SU-DHL-6 (cell line): ENCODE results near the gene LTB4R2.

ENCODE experiments used
- H2AFZ ChIP-seq: fragments of 200-600 bp; sonication (generic); 2 replicates; pipeline ENCODE4 v1.6.1; 2014; ENCODE audit warnings: low read depth, mild to moderate bottlenecking, moderate library complexity, mixed read lengths, antibody characterized with exemption, low read length; ENCODE audit not compliant: severe bottlenecking
- H3F3A ChIP-seq: fragments of 200-600 bp; shearing (Covaris generic); 2 replicates; pipeline ENCODE4 v1.6.0; 2016; ENCODE audit warnings: antibody characterized with exemption, mild to moderate bottlenecking; ENCODE audit not compliant: insufficient read depth
- H3K27ac ChIP-seq: fragments of 200-600 bp; sonication (generic); 2 replicates; pipeline ENCODE4 v1.5.1; 2016; ENCODE audit warnings: low read depth, mild to moderate bottlenecking, low read length, moderate library complexity, mixed read lengths
- H3K27me3 ChIP-seq: fragments of 200-600 bp; sonication (generic), shearing (Covaris generic); 2 replicates; pipeline ENCODE4 v1.6.0; 2014; ENCODE audit warnings: mild to moderate bottlenecking, low read length
- H3K36me3 ChIP-seq: fragments of 200-600 bp; sonication (generic); 2 replicates; pipeline ENCODE4 v1.6.1; 2014; ENCODE audit warnings: mild to moderate bottlenecking, low read length, mixed read lengths
- H3K4me2 ChIP-seq: fragments of 300-600, 200-600 bp; shearing (Covaris generic), sonication (generic); 2 replicates; pipeline ENCODE4 v1.6.0; 2014; ENCODE audit warnings: low read length, low read depth, mild to moderate bottlenecking; ENCODE audit not compliant: poor library complexity, severe bottlenecking
- H3K4me3 ChIP-seq: fragments of 200-600 bp; sonication (generic); 2 replicates; pipeline ENCODE4 v1.5.1; 2014; ENCODE audit warnings: antibody characterized with exemption, low read length, mild to moderate bottlenecking, mixed read lengths; ENCODE audit not compliant: insufficient read depth, poor library complexity, severe bottlenecking
- H3K79me2 ChIP-seq: fragments of 200-600 bp; sonication (generic); 2 replicates; pipeline ENCODE4 v1.6.1; 2014; ENCODE audit warnings: mild to moderate bottlenecking, low read length, moderate library complexity; ENCODE audit not compliant: insufficient read depth
- H3K9ac ChIP-seq: fragments of 200-600 bp; sonication (generic); 2 replicates; pipeline ENCODE4 v1.7.0; 2014; ENCODE audit warnings: mild to moderate bottlenecking, low read length
- H3K9me2 ChIP-seq: fragments of 200-600 bp; sonication (generic); replicated peaks from 2 replicates; pipeline ENCODE4 v1.6.1; 2014; ENCODE audit warnings: low read length; ENCODE audit not compliant: insufficient read depth
- H3K9me3 ChIP-seq: fragments of 200-600 bp; sonication (generic); 2 replicates; pipeline ENCODE4 v1.6.1; 2014; ENCODE audit warnings: low read length, mixed read lengths; ENCODE audit not compliant: insufficient read depth
- H4K20me1 ChIP-seq: fragments of 200-600 bp; sonication (generic); 2 replicates; pipeline ENCODE4 v1.6.1; 2014; ENCODE audit warnings: low read depth, mild to moderate bottlenecking, antibody characterized with exemption, low read length, moderate library complexity, mixed read lengths
- CTCF ChIP-seq: fragments of 200-600 bp; sonication (generic); IDR thresholded peaks from one replicate; pipeline ENCODE4 v1.5.1; 2017; ENCODE audit warnings: antibody characterized with exemption, mild to moderate bottlenecking, low read length, moderate library complexity; ENCODE audit not compliant: insufficient read depth, poor library complexity, severe bottlenecking
- EZH2phosphoT487 ChIP-seq: fragments of 200-600 bp; sonication (generic), shearing (Covaris generic); conservative IDR thresholded peaks from 2 replicates; pipeline ENCODE4 v1.6.1; 2018; ENCODE audit warnings: mild to moderate bottlenecking, antibody characterized with exemption, low read length, moderate library complexity, mixed read lengths

Gene LTB4R2

GRCh38 chr14:24299255-24300191, 10.4 kb upstream of the LTB4R2 start, which contains the start of the genes DHRS1 and NOP9:
Gene DHRS1 (minus strand): TSS chr14:24299780. CDS start chr14:24299106, 674 bp downstream.
Gene NOP9 (plus strand): TSS chr14:24299850. CDS start chr14:24299955, 105 bp downstream.
- Histone ChIP-seq H3K9me3 (no peaks in the 10 kb centered on the region), H3F3A (peaks cover 14% of the 10 kb centered on the region), H3K9me2 (no peaks in the 10 kb centered on the region), H3K4me3 (peak within 1 kb of the TSS; percentile 88), H3K27ac (peak within 1 kb of the TSS; percentile 42), H3K9ac (peak within 1 kb of the TSS; percentile 89), H2AFZ (peak within 1 kb of the TSS; percentile 82), H3K4me2 (peak within 1 kb of the TSS; percentile 84), H4K20me1 (no peaks in the 10 kb centered on the region), H3K27me3 (no peaks in the 10 kb centered on the region), H3K79me2 (peaks cover 19% of the 10 kb centered on the region), H3K36me3 (peaks cover 2% of the 10 kb centered on the region; the same call in 1 of the 2 replicates)
- TF ChIP-seq EZH2phosphoT487 (no peak), CTCF (no peak)

- H3K36me3 ChIP-seq, result peaks cover 2% of the 10 kb centered on the region; the same call in 1 of the 2 replicates
- no peaks in the 10 kb centered on the region for H3K9me3 ChIP-seq
- peak overlapping the region; percentile 89 for H3K9ac ChIP-seq
- no peaks in the 10 kb centered on the region for H3K27me3 ChIP-seq
- TF ChIP-seq CTCF, result no peak
- no peak for TF ChIP-seq EZH2phosphoT487
- H3F3A ChIP-seq, result peaks cover 11% of the 10 kb centered on the region
- H4K20me1 ChIP-seq, result no peaks in the 10 kb centered on the region
- peaks cover 19% of the 10 kb centered on the region for H3K79me2 ChIP-seq
- no peak overlapping the region for H3K27ac ChIP-seq
- H3K9me2 ChIP-seq, result no peaks in the 10 kb centered on the region
- peak overlapping the region; percentile 84 for H3K4me2 ChIP-seq
- H2AFZ ChIP-seq, result peak overlapping the region; percentile 82
- H3K4me3 ChIP-seq, result peak overlapping the region; percentile 88
Observed at GRCh38 chr14:24300326-24300980, 9.5 kb upstream of the LTB4R2 start.

- H3K36me3 ChIP-seq, result no peaks in the 10 kb centered on the region
- peaks cover 14% of the 10 kb centered on the region for H3K79me2 ChIP-seq
- H3F3A ChIP-seq, result no peaks in the 10 kb centered on the region
- no peaks in the 10 kb centered on the region for H3K9me3 ChIP-seq
- H3K27me3 ChIP-seq, result no peaks in the 10 kb centered on the region
- H2AFZ ChIP-seq, result no peak overlapping the region
- H3K9me2 ChIP-seq, result no peaks in the 10 kb centered on the region
- TF ChIP-seq CTCF (no peak), EZH2phosphoT487 (no peak)
- H3K4me3 ChIP-seq, result no peak overlapping the region
- no peak overlapping the region for H3K4me2 ChIP-seq
- no peak overlapping the region for H3K27ac ChIP-seq
- no peaks in the 10 kb centered on the region for H4K20me1 ChIP-seq
- H3K9ac ChIP-seq, result no peak overlapping the region
Observed at GRCh38 chr14:24304019-24304387, 5.9 kb upstream of the LTB4R2 start.
